SK-N-MC (cell line): ENCODE data around the gene SHROOM2.
"Not testable (repeated sequence)": the region's sequence is repeated elsewhere in the genome, so short reads cannot be mapped to it uniquely, and the experiment has no call there.

Experiments
- DNase-seq: peaks from one replicate; pipeline ENCODE4 v3.0.0-alpha.2; 2011; ENCODE audit warnings: low read depth, low spot score
- H3K27ac ChIP-seq: fragments of 200-600 bp; sonication (generic); 2 replicates; pipeline ENCODE4 v1.5.1; 2016; ENCODE audit warnings: mixed run types
- H3K36me3 ChIP-seq: fragments of 200-600 bp; sonication (generic); 2 replicates; pipeline ENCODE4 v1.6.1; 2017; ENCODE audit warnings: antibody characterized with exemption, low read length, mixed read lengths; ENCODE audit not compliant: insufficient read depth
- H3K4me3 ChIP-seq: fragments of 200-600 bp; sonication (generic); 2 replicates; pipeline ENCODE4 v1.5.1; 2016
- H3K9ac ChIP-seq: fragments of 200-600 bp; sonication (generic); 2 replicates; pipeline ENCODE4 v1.8.0; 2017; ENCODE audit warnings: mixed run types, mixed read lengths; ENCODE audit not compliant: insufficient read length
- H3K9me3 ChIP-seq: fragments of 200-600 bp; sonication (generic); 2 replicates; pipeline ENCODE4 v1.6.1; 2017; ENCODE audit warnings: low read depth, mild to moderate bottlenecking, antibody characterized with exemption, low read length, moderate library complexity, mixed read lengths
- EZH2 ChIP-seq: fragments of 200-600 bp; sonication (generic); IDR thresholded peaks from one replicate; pipeline ENCODE4 v1.6.1; 2017; ENCODE audit warnings: antibody characterized with exemption
- FOXP2 ChIP-seq: optimal IDR thresholded peaks from 2 replicates; pipeline ENCODE3; 2011; ENCODE audit warnings: mild to moderate bottlenecking, moderate library complexity; ENCODE audit not compliant: insufficient read depth; ENCODE audit errors: extremely low read length, control extremely low read depth
- POLR2AphosphoS5 ChIP-seq: IDR thresholded peaks from 2 replicates; pipeline ENCODE4 v1.6.1; 2012; ENCODE audit warnings: mild to moderate bottlenecking, low read depth, low read length, borderline replicate concordance

Gene SHROOM2

DNA sequence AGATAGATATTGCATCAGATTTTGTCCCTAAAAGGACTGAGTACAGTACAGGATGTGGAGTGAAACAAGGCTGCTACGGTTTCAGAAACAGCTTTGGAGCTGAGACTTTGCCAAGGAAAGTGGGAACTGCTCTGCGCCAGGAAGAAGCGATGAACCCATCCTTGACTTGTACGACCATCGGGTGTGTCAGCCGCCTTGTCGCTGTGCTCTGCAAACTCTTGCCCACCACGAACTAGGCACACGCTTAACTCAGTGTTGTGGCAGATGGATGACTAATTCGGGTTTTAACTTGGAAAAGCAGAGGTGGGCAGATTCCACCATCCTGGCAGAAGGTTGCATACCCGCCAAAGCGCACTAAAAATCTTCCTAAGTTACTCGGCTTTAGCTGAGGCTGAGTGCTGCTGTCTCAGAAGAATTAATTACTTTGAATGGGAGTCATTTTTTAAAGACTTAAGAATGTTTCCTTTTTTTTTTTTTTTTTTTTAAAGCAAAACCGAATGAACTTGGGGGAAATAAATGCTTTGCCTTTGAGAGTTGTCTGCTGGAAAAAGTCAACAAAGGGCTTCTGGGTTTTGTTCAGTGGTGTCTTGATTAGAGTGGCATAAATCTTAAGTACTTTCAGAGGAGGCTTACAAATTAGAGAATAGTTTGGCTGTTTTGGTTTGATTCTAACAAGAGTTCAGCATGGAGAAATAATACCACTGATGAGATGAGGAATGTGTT lies 69.5 kb downstream of the SHROOM2 start:
- TF ChIP-seq POLR2AphosphoS5 (no peak), FOXP2 (no peak), EZH2 (no peak)

DNA sequence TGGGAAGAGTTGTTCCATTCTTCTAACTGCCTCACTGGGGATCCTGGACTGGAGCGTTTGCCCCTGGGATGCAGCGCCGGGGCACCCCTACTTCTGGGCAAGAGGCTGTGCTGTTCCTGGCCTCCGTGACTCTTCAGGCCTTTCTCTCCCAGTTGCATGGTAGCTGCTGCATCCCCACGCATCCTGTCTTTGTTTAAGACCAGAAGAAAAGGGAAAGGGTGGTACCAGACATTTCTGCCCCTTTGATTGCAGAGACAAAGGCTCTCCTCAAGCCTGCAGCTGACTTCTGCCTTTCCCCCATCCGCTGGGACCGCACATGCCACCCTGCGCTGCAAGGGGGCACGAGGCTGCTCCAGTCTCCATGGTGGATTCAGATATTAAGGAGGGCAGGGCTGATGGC lies 70.4 kb downstream of the SHROOM2 start:
- H3K36me3 ChIP-seq = no peaks in the 10 kb centered on the region
- no peak for TF ChIP-seq EZH2
- TF ChIP-seq FOXP2 = no peak
- no peak overlapping the region for H3K9ac ChIP-seq
- DNase-seq = no peak
- H3K4me3 ChIP-seq = no peak overlapping the region
- no peaks in the 10 kb centered on the region for H3K9me3 ChIP-seq
- H3K27ac ChIP-seq = no peak overlapping the region

More for the DNA sequence above, 69.5 kb downstream of the SHROOM2 start:
- Histone ChIP-seq H3K9ac (no peak overlapping the region), H3K4me3 (no peak overlapping the region), H3K36me3 (no peaks in the 10 kb centered on the region), H3K27ac (no peak overlapping the region), H3K9me3 (no peaks in the 10 kb centered on the region)
- no peak for DNase-seq

DNA sequence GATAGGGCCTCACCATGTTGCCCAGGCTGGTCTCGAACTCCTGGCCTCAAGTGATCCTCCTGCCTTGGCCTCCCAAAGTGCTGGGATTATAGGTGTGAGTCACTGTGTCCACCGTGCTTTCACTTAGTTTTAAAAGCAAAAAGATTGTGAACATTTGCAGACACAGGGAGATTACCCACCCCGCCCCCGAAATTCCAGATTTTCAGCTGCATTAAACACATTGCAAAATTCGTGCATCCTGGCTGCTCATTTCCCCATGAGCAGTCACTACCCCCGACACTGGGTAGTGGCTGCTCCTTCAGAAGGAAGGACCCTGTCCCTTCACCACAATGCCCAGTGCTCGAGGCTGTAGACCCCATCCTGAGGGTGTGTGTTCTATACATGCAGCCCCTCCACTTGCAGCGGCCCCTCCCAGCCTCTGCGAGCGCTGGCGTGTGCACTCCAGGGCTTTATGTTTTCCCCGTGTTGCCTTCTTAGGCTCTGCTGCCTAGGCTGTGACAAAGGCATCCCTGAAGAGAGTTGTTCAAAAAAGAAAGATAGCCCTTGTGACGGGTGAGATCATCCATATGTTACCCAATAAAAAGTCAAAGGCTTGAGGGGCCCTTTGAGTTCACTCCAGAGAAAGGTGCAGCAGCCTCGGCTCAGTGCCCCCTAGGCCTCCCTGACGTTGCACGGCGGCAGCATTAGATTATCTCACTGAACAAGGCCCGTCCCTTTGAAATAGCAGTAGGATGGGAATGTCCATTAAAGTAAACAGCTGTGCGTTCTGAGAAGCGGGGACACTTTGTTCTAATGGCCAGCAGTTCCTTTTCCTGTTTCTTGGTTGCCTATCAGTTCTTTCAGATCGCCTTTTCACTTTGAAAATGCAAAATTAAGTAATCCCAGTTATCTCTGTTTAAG lies 71.6 kb downstream of the SHROOM2 start:
- Histone ChIP-seq H3K36me3 (no peaks in the 10 kb centered on the region), H3K27ac (no peak overlapping the region), H3K4me3 (no peak overlapping the region), H3K9ac (no peak overlapping the region), H3K9me3 (no peaks in the 10 kb centered on the region)
- no peak for DNase-seq
- no peak for TF ChIP-seq FOXP2
- no peak for TF ChIP-seq POLR2AphosphoS5
- no peak for TF ChIP-seq EZH2

DNA sequence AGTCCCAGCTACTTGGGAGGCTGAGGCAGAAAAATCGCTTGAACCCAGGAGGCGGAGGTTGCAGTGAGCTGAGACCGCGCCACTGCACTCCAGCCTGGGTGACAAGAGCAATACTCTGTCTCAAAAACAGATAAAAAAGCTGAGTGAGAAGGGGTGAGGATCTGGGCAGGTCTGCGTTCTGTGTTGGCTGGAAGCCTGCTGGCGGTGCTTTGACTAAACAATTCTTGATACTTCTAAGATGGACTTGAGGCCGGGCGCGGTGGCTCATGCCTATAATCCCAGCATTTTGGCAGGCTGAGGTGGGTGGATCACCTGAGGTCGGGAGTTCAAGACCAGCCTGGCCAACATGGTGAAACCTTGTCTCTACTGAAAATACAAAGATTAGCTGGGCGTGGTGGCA lies 72.5 kb downstream of the SHROOM2 start:
- not testable (repeated sequence) for H3K27ac ChIP-seq, H3K4me3 ChIP-seq, H3K9ac ChIP-seq, DNase-seq, H3K36me3 ChIP-seq, H3K9me3 ChIP-seq

DNA sequence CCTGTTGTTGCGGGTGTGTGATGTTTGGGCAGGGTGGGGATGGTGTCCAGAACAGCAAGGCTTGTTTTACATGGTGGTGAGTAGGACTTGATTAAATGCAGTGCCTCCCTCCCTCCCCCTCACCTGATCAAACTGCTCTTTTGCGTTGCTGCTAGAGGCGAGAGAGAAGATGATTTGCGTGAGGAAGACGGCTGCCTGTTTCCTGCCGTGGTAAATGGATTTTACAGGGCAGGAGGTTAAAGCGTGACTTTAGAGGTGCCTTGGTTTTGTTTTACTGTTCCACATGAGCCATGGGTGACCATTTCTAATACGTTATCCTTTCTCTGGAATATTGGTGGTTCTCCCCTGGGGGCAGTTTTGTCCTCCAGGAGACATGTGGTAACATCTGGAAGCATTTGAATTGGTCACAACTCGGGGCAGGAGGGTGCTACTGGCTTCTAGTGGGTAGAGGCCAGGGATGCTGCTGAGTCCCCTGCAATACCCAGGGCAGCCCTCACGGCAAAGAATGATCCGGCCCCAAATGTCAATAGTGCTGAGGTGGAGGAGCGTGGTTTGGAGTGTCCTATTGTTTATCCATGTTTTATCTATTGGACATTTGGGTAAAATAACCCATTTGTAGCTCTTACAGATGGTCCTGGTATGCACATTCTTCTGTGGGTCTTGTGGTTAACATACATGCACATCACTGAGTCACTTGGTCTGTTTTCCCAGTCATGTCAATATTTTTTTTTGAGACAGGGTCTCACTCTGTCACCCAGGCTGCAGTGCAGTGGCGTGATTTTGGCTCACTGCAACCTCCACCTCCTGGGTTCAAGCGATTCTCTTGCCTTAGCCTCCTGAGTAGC lies 73.7 kb downstream of the SHROOM2 start:
- H3K27ac ChIP-seq = no peak overlapping the region
- no peak overlapping the region for H3K4me3 ChIP-seq
- TF ChIP-seq FOXP2 = no peak
- no peak for TF ChIP-seq POLR2AphosphoS5
- TF ChIP-seq EZH2 = no peak
- H3K9ac ChIP-seq = no peak overlapping the region
- no peaks in the 10 kb centered on the region for H3K36me3 ChIP-seq
- no peak for DNase-seq
- no peaks in the 10 kb centered on the region for H3K9me3 ChIP-seq

DNA sequence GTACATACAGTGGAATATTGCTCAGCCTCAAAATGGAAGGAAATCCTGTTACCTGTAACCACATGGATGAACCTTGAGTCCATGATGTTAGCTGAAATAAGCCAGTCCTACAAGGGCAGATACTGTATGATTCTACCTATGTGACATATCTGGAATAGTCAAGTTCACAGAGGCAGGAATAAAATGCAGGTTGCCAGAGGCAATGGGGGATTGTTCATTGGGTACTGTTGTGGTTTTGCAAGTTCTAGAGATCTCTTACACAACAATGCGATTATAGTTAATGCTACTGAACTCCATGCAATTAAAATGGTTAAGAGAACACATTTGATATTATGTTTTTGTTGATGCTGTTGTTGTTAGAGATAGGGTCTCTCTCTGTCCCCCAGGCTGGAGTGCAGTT lies 74.6 kb downstream of the SHROOM2 start:
- Histone ChIP-seq H3K9ac (no peak overlapping the region), H3K4me3 (no peak overlapping the region), H3K36me3 (no peaks in the 10 kb centered on the region), H3K27ac (no peak overlapping the region), H3K9me3 (no peaks in the 10 kb centered on the region)
- TF ChIP-seq POLR2AphosphoS5 = no peak
- no peak for TF ChIP-seq EZH2
- TF ChIP-seq FOXP2 = no peak
- DNase-seq = no peak

DNA sequence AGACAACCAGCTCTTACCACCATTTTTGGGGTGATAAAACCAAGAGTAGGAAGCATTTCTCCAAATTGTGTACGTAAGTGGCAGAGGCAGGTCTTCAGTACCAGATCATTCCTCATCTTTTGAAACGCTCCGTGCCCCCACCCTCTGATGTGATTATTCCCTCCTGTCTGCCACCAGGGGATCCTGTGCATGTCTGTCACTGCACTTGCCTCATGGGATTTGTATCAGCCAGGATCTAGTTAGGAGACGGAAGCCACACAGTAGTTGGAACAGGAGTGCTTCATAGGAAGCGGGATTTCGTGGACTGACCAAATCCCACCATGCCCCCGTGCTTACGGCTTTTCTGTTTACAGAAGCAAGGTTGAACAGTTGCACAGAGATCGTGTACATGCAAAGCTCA lies 75.5 kb downstream of the SHROOM2 start:
- no peaks in the 10 kb centered on the region for H3K36me3 ChIP-seq
- DNase-seq = no peak
- H3K27ac ChIP-seq = no peak overlapping the region
- no peak overlapping the region for H3K9ac ChIP-seq
- no peaks in the 10 kb centered on the region for H3K9me3 ChIP-seq
- no peak for TF ChIP-seq POLR2AphosphoS5
- TF ChIP-seq EZH2 = no peak
- TF ChIP-seq FOXP2 = no peak
- no peak overlapping the region for H3K4me3 ChIP-seq

DNA sequence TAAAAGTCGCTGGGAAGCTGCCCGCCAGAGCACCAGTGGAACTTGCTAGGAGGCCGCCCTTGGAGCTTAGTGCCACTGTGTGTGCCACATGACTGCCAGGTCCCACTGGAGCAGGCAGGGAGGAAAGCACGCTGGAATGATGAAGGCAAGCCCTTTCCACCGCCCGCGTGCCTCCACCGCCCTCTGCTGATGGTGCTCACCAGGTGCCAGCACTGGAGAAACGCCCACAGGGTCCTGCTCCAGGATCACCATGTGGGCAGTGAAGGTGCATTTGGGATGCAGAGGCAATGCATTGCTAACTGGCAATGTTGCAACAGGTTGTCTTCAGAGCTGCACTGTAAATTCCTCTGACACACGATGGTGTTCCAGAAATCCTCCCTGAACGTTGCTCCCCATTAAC lies 76.3 kb downstream of the SHROOM2 start:
- DNase-seq = no peak
- no peaks in the 10 kb centered on the region for H3K36me3 ChIP-seq
- H3K9me3 ChIP-seq = no peaks in the 10 kb centered on the region
- TF ChIP-seq EZH2 (no peak), FOXP2 (no peak), POLR2AphosphoS5 (no peak)
- H3K9ac ChIP-seq = no peak overlapping the region
- H3K27ac ChIP-seq = no peak overlapping the region
- no peak overlapping the region for H3K4me3 ChIP-seq
